Body of pancreas (tissue), 4 donors: Measurements from ENCODE around the gene SGSH. TPM values are rescaled to one million over a fixed set of nuclear protein-coding genes. Genes with fewer than 3 reads are reported as not detected.

Source experiments
- ATAC-seq: fragments of 150-250 bp; one replicate; pipeline ENCODE4 v1.9.1; 2016
- DNase-seq, 4 donors: peaks; one replicate each; pipeline ENCODE4 v3.0.0-alpha.2; 2019
- H3K27ac ChIP-seq, 4 donors: fragments of 200-600 bp; sonication (generic); 1 replicate in 3 of 4; 2 replicates in 1 of 4; pipeline versions ENCODE4 v1.5.1 to v1.6.1; 2016 to 2019; ENCODE audit warnings: mild to moderate bottlenecking in 1 of 4, mixed read lengths in 1 of 4, moderate library complexity in 1 of 4
- H3K27me3 ChIP-seq, 2 donors: fragments of 200-600 bp; sonication (generic); one replicate each; pipeline ENCODE4 v1.6.0; 2016; ENCODE audit warnings: mild to moderate bottlenecking in 1 of 2
- H3K36me3 ChIP-seq, 2 donors: fragments of 200-600 bp; sonication (generic); replicated peaks in 1 of 2; 2 replicates each; pipeline ENCODE4 v1.5.1; 2016; ENCODE audit warnings: low read depth in 2 of 2; ENCODE audit not compliant: insufficient read depth in 1 of 2
- H3K4me1 ChIP-seq: fragments of 200-600 bp; sonication (generic); one replicate; pipeline ENCODE4 v1.6.0; 2016
- H3K4me3 ChIP-seq, 2 donors: fragments of 200-600 bp; sonication (generic); 1 replicate in 1 of 2; 2 replicates in 1 of 2; pipeline ENCODE4 v1.5.1; 2016 to 2019
- H3K9me3 ChIP-seq, 3 donors: fragments of 200-600 bp; sonication (generic); 1 replicate in 2 of 3; 2 replicates in 1 of 3; pipeline ENCODE4 v1.5.1; 2016
- POLR2A ChIP-seq, 3 donors: fragments of 450-650 bp; IDR thresholded peaks; one replicate each; pipeline ENCODE4 v1.6.1; 2016; ENCODE audit warnings: antibody characterized with exemption in 3 of 3, mild to moderate bottlenecking in 2 of 3
- WGBS, 2 donors: methylation state at CpG; one replicate each; pipeline ENCODE4 v1.1.5; 2017; 5-methylcytosine and 5-hydroxymethylcytosine counted together
- intact Hi-C: fragments of 100-400 bp; cut with DNase I; formaldehyde crosslinking; loops from one replicate; pipeline ENCODE4 v1.15.1; 2023
- total RNA-seq, 2 donors: library from RNA; depleted of rRNA; stranded (reverse); fragments of >200 nt; gene quantifications; one replicate each; pipeline ENCODE4 v1.1.0, GENCODE V29; 2016
- TF ChIP-seq, protein P1 (sequence below), 7 experiments: fragments of 450-650 bp in 4 of 7; fragments of 200-600 bp in 3 of 7; sonication (generic) in 3 of 7; IDR thresholded peaks; one replicate each; pipeline ENCODE4 v1.5.1; 2016 to 2019; ENCODE audit warnings: antibody characterized with exemption in 7 of 7

SGSH gene
- total RNA-seq, 2 donors from 2014 or later: 29.6 to 42.8 TPM

DNA sequence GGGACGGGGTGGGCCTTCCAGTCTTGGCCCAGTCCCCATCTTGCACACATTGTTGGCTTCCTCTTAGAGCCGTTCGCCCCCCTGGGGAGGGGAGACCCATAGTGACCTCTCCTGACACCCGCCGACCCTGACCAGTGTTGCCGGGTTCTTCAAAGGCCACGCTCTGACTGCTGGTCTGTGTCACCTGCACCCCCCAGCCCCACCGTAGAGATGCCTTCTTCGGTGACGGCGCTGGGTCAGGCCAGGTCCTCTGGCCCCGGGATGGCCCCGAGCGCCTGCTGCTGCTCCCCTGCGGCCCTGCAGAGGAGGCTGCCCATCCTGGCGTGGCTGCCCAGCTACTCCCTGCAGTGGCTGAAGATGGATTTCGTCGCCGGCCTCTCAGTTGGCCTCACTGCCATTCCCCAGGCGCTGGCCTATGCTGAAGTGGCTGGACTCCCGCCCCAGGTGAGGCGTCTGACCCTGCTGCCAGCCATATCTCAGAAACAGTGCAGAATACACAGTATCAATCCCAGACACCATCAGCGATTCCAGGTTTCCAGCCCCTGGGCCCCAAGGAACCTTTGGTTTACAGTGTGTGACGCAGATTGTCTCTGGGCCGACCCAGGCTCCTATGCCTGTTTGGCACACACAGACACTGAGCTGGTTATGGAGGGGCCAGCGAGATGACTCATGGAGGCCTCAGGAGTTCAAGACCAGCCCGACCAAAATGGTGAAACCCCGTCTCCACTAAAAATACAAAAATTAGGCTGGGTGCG, 1.4 kb upstream of the SGSH start:
- intact Hi-C loops: no loop called here
- WGBS, 2 donors: 82 to 91% methylated on average over 15 to 28 of the region's 29 CpGs
- no peaks in the 10 kb centered on the region for H3K36me3 ChIP-seq
- DNase-seq (no peak), ATAC-seq (no peak)
- TF ChIP-seq, protein P1, sequence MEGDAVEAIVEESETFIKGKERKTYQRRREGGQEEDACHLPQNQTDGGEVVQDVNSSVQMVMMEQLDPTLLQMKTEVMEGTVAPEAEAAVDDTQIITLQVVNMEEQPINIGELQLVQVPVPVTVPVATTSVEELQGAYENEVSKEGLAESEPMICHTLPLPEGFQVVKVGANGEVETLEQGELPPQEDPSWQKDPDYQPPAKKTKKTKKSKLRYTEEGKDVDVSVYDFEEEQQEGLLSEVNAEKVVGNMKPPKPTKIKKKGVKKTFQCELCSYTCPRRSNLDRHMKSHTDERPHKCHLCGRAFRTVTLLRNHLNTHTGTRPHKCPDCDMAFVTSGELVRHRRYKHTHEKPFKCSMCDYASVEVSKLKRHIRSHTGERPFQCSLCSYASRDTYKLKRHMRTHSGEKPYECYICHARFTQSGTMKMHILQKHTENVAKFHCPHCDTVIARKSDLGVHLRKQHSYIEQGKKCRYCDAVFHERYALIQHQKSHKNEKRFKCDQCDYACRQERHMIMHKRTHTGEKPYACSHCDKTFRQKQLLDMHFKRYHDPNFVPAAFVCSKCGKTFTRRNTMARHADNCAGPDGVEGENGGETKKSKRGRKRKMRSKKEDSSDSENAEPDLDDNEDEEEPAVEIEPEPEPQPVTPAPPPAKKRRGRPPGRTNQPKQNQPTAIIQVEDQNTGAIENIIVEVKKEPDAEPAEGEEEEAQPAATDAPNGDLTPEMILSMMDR (IDR thresholded peaks at IDR 0.05): no peak
- no peak for TF ChIP-seq POLR2A (IDR thresholded peaks at IDR 0.05)
- H3K27me3 ChIP-seq: no peaks in the 10 kb centered on the region
- no peaks in the 10 kb centered on the region for H3K9me3 ChIP-seq
- no peak overlapping the region for H3K27ac ChIP-seq
- peaks cover 32% of the 10 kb centered on the region for H3K4me1 ChIP-seq
- no peak overlapping the region for H3K4me3 ChIP-seq

- H3K9me3 ChIP-seq: no peaks in the 10 kb centered on the region
- H3K27me3 ChIP-seq: no peaks in the 10 kb centered on the region
- no peaks in the 10 kb centered on the region for H3K36me3 ChIP-seq
- peak overlapping the region; percentile 53 to 89 (median 84) for H3K27ac ChIP-seq
- WGBS, 2 donors: 3 to 9% methylated on average over 7 to 38 of the region's 41 CpGs
- intact Hi-C loops: no loop called here
- DNase-seq (peak; percentile 20 to 38 (median 30)), ATAC-seq (peak; percentile 31)
- H3K4me1 ChIP-seq: peaks cover 32% of the 10 kb centered on the region
- no peak for TF ChIP-seq POLR2A (IDR thresholded peaks at IDR 0.05)
- TF ChIP-seq, protein P1 (IDR thresholded peaks at IDR 0.05): no peak
- peak overlapping the region; percentile 88 to 94 for H3K4me3 ChIP-seq
Observed at GRCh38 chr17:80220736-80221215, 643 bp upstream of the SGSH start.

DNA sequence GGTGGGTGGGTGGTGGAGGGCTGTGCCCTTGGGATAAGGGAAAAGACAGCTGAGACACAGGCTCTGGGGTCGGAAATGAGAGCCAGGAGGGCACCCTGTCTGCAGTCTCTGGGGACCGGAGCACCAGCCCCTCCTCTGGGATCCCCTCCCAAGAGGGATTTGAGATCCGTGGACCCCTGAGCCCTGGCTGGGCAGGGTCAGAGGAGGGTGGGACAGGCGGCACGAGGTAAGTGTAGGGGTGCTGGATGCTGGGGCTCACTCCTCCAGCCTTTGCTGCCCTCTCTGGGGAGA, 425 bp downstream of the SGSH start:
- no peak for DNase-seq
- Histone ChIP-seq H3K27me3 (no peaks in the 10 kb centered on the region), H3K4me1 (peaks cover 32% of the 10 kb centered on the region), H3K36me3 (no peaks in the 10 kb centered on the region), H3K9me3 (no peaks in the 10 kb centered on the region), H3K27ac (peak overlapping the region; percentile 53 to 89 (median 84)), H3K4me3 (peak overlapping the region; percentile 88 to 94)
- TF ChIP-seq, protein P1 (IDR thresholded peaks at IDR 0.05): no peak
- TF ChIP-seq POLR2A (IDR thresholded peaks at IDR 0.05): peak in 1 of 3 donors; percentile 36
- intact Hi-C loops: no loop called here
- 0 to 8% methylated on average over 5 of the region's 5 CpGs for WGBS, 2 donors
- ATAC-seq: peak; percentile 8

- Histone ChIP-seq H3K9me3 (no peaks in the 10 kb centered on the region), H3K4me3 (peak overlapping the region; percentile 88 to 94), H3K4me1 (peaks cover 32% of the 10 kb centered on the region), H3K36me3 (no peaks in the 10 kb centered on the region), H3K27ac (peak overlapping the region; percentile 53 to 89 (median 84)), H3K27me3 (no peaks in the 10 kb centered on the region)
- intact Hi-C loops: no loop called here
- TF ChIP-seq, protein P1 (IDR thresholded peaks at IDR 0.05): no peak
- TF ChIP-seq POLR2A (IDR thresholded peaks at IDR 0.05): no peak
- WGBS, 2 donors: 24% methylated on average over 11 to 15 of the region's 15 CpGs
- peak; percentile 72 to 86 (median 79) for DNase-seq
- peak; percentile 67 for ATAC-seq
Observed at GRCh38 chr17:80219013-80219762, 945 bp downstream of the SGSH start.
